PC-3 (cell line): Measurements from ENCODE around the gene COA5. TPM values are rescaled to one million over a fixed set of nuclear protein-coding genes. Genes with fewer than 3 reads are reported as not detected.
A peak's percentile ranks its signal among the peaks of the same experiment; 100 is the strongest.

Experiments used
- ATAC-seq: fragments of 200-7000 bp; cut with Tn5 transposase; 2 replicates; pipeline ENCODE4 v1.9.1; 2020; ENCODE audit warnings: mild to moderate bottlenecking, moderate library complexity
- BruUV-seq: library from RNA; stranded (reverse); fragments of 400-500 nt; replicated peaks from 2 replicates; lab custom pipeline; 2021; lab: Mats Ljungman, UMichigan
- CTCF ChIA-PET: fragments of 300-600 bp; sonication (Branson Sonifier 250); formaldehyde crosslinking; loops from one replicate; lab custom pipeline; 2022; ENCODE audit warnings: antibody characterized with exemption; lab: Charles Lee
- POLR2A ChIA-PET: fragments of 300-600 bp; sonication (Branson Sonifier 250); formaldehyde crosslinking; loops from one replicate; lab custom pipeline; 2022; ENCODE audit warnings: antibody characterized with exemption; ENCODE audit not compliant: unreplicated experiment; lab: Charles Lee
- DNase-seq: peaks from one replicate; pipeline ENCODE4 v3.0.0-alpha.2; 2015
- H2AFZ ChIP-seq: fragments of 300-600 bp; sonication (generic); 2 replicates; pipeline ENCODE4 v1.6.0; 2016; ENCODE audit warnings: antibody characterized with exemption, low read length
- H3F3A ChIP-seq: fragments of 300-600 bp; sonication (generic); one replicate; pipeline ENCODE4 v1.6.0; 2017; ENCODE audit warnings: antibody characterized with exemption, low read length, control low read depth, mild to moderate bottlenecking; ENCODE audit not compliant: unreplicated experiment
- H3K27ac ChIP-seq: fragments of 300-600 bp; sonication (generic); 2 replicates; pipeline ENCODE4 v1.5.1; 2016; ENCODE audit warnings: mild to moderate bottlenecking, low read length
- H3K27me3 ChIP-seq: fragments of 300-600 bp; sonication (generic); 2 replicates; pipeline ENCODE4 v1.6.1; 2016; ENCODE audit warnings: low read length, mixed read lengths
- H3K36me3 ChIP-seq: fragments of 300-600 bp; sonication (generic); 2 replicates; pipeline ENCODE4 v1.6.1; 2016; ENCODE audit warnings: low read depth, mixed run types, low read length, mixed read lengths
- H3K4me1 ChIP-seq: fragments of 300-600 bp; sonication (generic); 2 replicates; pipeline ENCODE4 v1.5.1; 2016; ENCODE audit warnings: low read length; ENCODE audit not compliant: insufficient read depth
- H3K4me2 ChIP-seq: fragments of 300-600 bp; sonication (generic); 2 replicates; pipeline ENCODE4 v1.6.0; 2016; ENCODE audit warnings: low read length
- H3K4me3 ChIP-seq: fragments of 300-600 bp; sonication (generic); 2 replicates; pipeline ENCODE4 v1.5.1; 2016; ENCODE audit warnings: mild to moderate bottlenecking, low read length, mixed read lengths
- H3K79me2 ChIP-seq: fragments of 300-600 bp; sonication (generic); 2 replicates; pipeline ENCODE4 v1.6.1; 2017; ENCODE audit warnings: low read length, mixed read lengths
- H3K9ac ChIP-seq: fragments of 300-600 bp; sonication (generic); 2 replicates; pipeline ENCODE4 v1.6.0; 2016; ENCODE audit warnings: mild to moderate bottlenecking, low read length
- H3K9me2 ChIP-seq: fragments of 300-600 bp; sonication (generic); replicated peaks from 2 replicates; pipeline ENCODE4 v1.6.1; 2016; ENCODE audit warnings: mixed run types, low read length, mixed read lengths
- H3K9me3 ChIP-seq: fragments of 300-600 bp; sonication (generic); 2 replicates; pipeline ENCODE4 v1.6.1; 2016; ENCODE audit warnings: low read length, mixed read lengths
- H4K20me1 ChIP-seq: fragments of 300-600 bp; sonication (generic); 2 replicates; pipeline ENCODE4 v1.6.1; 2016; ENCODE audit warnings: low read length, mixed read lengths
- EZH2 ChIP-seq: fragments of 300-600 bp; sonication (generic); IDR thresholded peaks from one replicate; pipeline ENCODE4 v1.6.1; 2017; ENCODE audit warnings: antibody characterized with exemption, mild to moderate bottlenecking, low read length; ENCODE audit not compliant: unreplicated experiment
- EZH2phosphoT487 ChIP-seq: fragments of 300-600 bp; sonication (generic); IDR thresholded peaks from 2 replicates; pipeline ENCODE4 v1.6.1; 2018; ENCODE audit warnings: mild to moderate bottlenecking, antibody characterized with exemption, low read length, borderline replicate concordance
- intact Hi-C: fragments of 100-400 bp; cut with micrococcal nuclease; formaldehyde crosslinking; loops from 2 replicates; pipeline ENCODE4 v1.9.0; 2023
- total RNA-seq: library from RNA; depleted of rRNA; stranded (reverse); fragments of >200 nt; gene quantifications from 2 replicates; pipeline ENCODE4 v1.2.3, GENCODE V29; 2014
- TF ChIP-seq, protein P1 (sequence below): fragments of 300-600 bp; sonication (generic); conservative IDR thresholded peaks from 2 replicates; pipeline ENCODE4 v1.5.1; 2017; ENCODE audit warnings: antibody characterized with exemption, low read depth, mild to moderate bottlenecking, low read length

The COA5 gene
- total RNA-seq, 1 experiment from 2014 or later: 37.2 TPM

DNA sequence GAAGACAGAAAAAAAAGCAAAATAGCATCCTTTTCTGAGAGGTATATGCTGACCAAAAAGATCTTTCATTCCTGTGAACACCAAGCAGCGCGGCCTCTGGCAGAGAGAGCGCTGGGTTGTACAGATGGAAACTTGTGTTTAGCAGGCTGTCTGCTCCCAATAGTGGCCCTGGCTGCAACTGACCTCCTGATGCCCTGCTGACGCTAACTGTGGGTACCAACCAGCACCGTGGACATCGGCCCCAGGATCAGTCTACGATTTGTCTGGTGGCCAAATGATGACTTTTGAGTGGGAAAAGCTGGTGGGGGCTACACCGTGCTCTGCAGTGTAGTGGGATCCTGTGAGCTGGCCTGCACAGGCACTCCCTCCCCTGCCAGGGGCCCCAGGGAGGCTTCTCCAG, 15.7 kb downstream of the COA5 start:
- CTCF ChIA-PET: no interaction called here
- no TSS peak for BruUV-seq

DNA sequence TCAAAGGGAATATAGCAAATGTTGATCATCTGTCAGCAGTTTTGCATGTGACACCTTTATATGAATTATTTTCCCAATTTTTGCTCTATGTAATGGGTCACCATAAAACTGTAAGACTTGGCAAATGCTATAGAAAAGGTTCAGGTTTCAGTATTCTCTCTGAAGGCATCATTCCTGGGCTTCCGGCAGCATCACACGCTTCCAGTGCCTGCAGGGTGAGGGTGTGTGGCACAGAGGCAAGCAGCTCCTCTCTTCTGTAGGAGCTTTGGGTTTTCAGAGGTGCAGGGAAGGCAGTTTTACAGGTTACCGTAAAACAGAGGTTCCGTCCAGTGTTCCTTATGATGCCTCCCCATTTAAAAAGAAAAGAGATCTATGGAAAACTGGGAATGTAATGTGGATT, 18.8 kb downstream of the COA5 start:
- POLR2A ChIA-PET: no interaction called here
- CTCF ChIA-PET: no interaction called here
- no TSS peak for BruUV-seq

More for the DNA sequence above, 15.7 kb downstream of the COA5 start:
- H3K36me3 ChIP-seq: 0 out of 2 replicates have a peak, but pooled peaks cover 1% of the 10 kb centered on the region
- no peaks in the 10 kb centered on the region for H3K9me3 ChIP-seq
- no peak overlapping the region for H3K4me3 ChIP-seq
- H3K9me2 ChIP-seq: no peaks in the 10 kb centered on the region
- H3K4me2 ChIP-seq: no peak overlapping the region
- no peak for DNase-seq
- POLR2A ChIA-PET: no interaction called here
- no peaks in the 10 kb centered on the region for H3K27me3 ChIP-seq
- no peak for TF ChIP-seq EZH2phosphoT487
- TF ChIP-seq EZH2: no peak
- TF ChIP-seq, protein P1, sequence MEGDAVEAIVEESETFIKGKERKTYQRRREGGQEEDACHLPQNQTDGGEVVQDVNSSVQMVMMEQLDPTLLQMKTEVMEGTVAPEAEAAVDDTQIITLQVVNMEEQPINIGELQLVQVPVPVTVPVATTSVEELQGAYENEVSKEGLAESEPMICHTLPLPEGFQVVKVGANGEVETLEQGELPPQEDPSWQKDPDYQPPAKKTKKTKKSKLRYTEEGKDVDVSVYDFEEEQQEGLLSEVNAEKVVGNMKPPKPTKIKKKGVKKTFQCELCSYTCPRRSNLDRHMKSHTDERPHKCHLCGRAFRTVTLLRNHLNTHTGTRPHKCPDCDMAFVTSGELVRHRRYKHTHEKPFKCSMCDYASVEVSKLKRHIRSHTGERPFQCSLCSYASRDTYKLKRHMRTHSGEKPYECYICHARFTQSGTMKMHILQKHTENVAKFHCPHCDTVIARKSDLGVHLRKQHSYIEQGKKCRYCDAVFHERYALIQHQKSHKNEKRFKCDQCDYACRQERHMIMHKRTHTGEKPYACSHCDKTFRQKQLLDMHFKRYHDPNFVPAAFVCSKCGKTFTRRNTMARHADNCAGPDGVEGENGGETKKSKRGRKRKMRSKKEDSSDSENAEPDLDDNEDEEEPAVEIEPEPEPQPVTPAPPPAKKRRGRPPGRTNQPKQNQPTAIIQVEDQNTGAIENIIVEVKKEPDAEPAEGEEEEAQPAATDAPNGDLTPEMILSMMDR: no peak
- no peaks in the 10 kb centered on the region for H3K79me2 ChIP-seq
- intact Hi-C loops: no loop called here
- H2AFZ ChIP-seq: no peak overlapping the region
- H4K20me1 ChIP-seq: no peaks in the 10 kb centered on the region
- H3K9ac ChIP-seq: no peak overlapping the region
- no peak overlapping the region for H3K27ac ChIP-seq
- no peaks in the 10 kb centered on the region for H3F3A ChIP-seq
- ATAC-seq: no peak
- no peaks in the 10 kb centered on the region for H3K4me1 ChIP-seq

DNA sequence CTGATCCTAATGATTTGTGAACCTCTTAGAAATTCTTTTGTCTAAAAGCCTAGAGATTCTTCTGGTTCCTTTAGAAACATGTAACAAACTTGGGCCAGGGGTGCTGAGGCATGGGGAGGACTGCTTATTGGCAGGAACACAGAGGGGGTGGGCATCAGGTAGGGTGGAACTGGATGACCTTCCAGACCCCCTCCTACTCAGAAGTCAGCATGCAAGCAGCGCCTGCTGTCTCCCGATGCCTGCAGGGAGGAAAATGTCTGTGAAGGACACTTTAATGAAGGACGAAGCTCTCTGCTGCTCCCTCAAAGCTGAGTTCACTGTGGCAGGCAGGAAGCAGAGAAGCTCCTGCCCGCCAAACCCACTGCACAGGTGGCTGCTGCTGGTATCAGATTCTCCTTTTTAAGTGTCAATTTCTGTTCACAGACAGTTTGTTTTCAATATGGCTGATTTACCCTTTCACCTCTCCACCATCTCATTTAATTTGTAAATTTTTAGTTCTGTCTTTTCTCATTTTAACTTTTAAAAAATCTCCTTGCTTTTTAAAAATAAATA, 19.4 kb downstream of the COA5 start:
- H3K4me1 ChIP-seq: no peaks in the 10 kb centered on the region
- H3K27me3 ChIP-seq: no peaks in the 10 kb centered on the region
- ChIA-PET CTCF (no interaction called here), POLR2A (no interaction called here)
- BruUV-seq: no TSS peak
- H3K4me3 ChIP-seq: no peak overlapping the region
- H3K79me2 ChIP-seq: no peaks in the 10 kb centered on the region
- H3K4me2 ChIP-seq: no peak overlapping the region
- no peaks in the 10 kb centered on the region for H3F3A ChIP-seq
- no peak for TF ChIP-seq EZH2
- TF ChIP-seq, protein P1: no peak
- TF ChIP-seq EZH2phosphoT487: no peak
- H3K36me3 ChIP-seq: 0 out of 2 replicates have a peak, but pooled peaks cover 2% of the 10 kb centered on the region
- intact Hi-C loops: no loop called here
- no peak overlapping the region for H3K27ac ChIP-seq
- no peaks in the 10 kb centered on the region for H3K9me3 ChIP-seq
- ATAC-seq: no peak
- H3K9me2 ChIP-seq: no peaks in the 10 kb centered on the region
- H4K20me1 ChIP-seq: no peaks in the 10 kb centered on the region
- no peak overlapping the region for H2AFZ ChIP-seq
- no peak overlapping the region for H3K9ac ChIP-seq
- no peak for DNase-seq

More for the DNA sequence above, 18.8 kb downstream of the COA5 start:
- no peaks in the 10 kb centered on the region for H4K20me1 ChIP-seq
- no peaks in the 10 kb centered on the region for H3F3A ChIP-seq
- H3K4me1 ChIP-seq: no peaks in the 10 kb centered on the region
- no peak overlapping the region for H3K4me3 ChIP-seq
- no peak overlapping the region for H3K27ac ChIP-seq
- DNase-seq (no peak), ATAC-seq (peak; percentile 54)
- H3K79me2 ChIP-seq: no peaks in the 10 kb centered on the region
- no peak for TF ChIP-seq EZH2phosphoT487
- TF ChIP-seq, protein P1: no peak
- intact Hi-C loops: no loop called here
- no peaks in the 10 kb centered on the region for H3K9me3 ChIP-seq
- H3K9ac ChIP-seq: no peak overlapping the region
- no peak overlapping the region for H3K4me2 ChIP-seq
- no peaks in the 10 kb centered on the region for H3K9me2 ChIP-seq
- no peaks in the 10 kb centered on the region for H3K27me3 ChIP-seq
- H2AFZ ChIP-seq: no peak overlapping the region
- 0 out of 2 replicates have a peak, but pooled peaks cover 2% of the 10 kb centered on the region for H3K36me3 ChIP-seq
